C4-2B (cell line): ENCODE measurements around the gene HAGHL.
"Not testable (repeated sequence)": the region's sequence is repeated elsewhere in the genome, so short reads cannot be mapped to it uniquely, and the experiment has no call there.

Experiments
- H3K27ac ChIP-seq: fragments of 450-650 bp; 2 replicates; pipeline ENCODE4 v1.5.1; 2017
- CTCF ChIP-seq: fragments of 450-650 bp; conservative IDR thresholded peaks from 2 replicates; pipeline ENCODE4 v1.5.1; 2017; ENCODE audit warnings: mild to moderate bottlenecking
- ZFX ChIP-seq: fragments of 450-650 bp; IDR thresholded peaks from 2 replicates; pipeline ENCODE4 v1.6.1; 2017

The HAGHL gene

GRCh38 chr16:735982-736453 is 9.1 kb downstream of the HAGHL start:
- H3K27ac ChIP-seq = no peak overlapping the region
- TF ChIP-seq ZFX = no peak
- TF ChIP-seq CTCF = no peak

- TF ChIP-seq CTCF = no peak
- no peak for TF ChIP-seq ZFX
- H3K27ac ChIP-seq = peak overlapping the region; percentile 74
Observed at GRCh38 chr16:736936-737481, 10.1 kb downstream of the HAGHL start.

GRCh38 chr16:739560-740458 is 12.9 kb downstream of the HAGHL start:
- peak overlapping the region; percentile 90 for H3K27ac ChIP-seq
- TF ChIP-seq CTCF (no peak), ZFX (no peak)

GRCh38 chr16:740459-740763 is 13.5 kb downstream of the HAGHL start:
- H3K27ac ChIP-seq = peak overlapping the region; percentile 90
- no peak for TF ChIP-seq ZFX
- TF ChIP-seq CTCF = no peak

GRCh38 chr16:740764-741505 is 14.0 kb downstream of the HAGHL start, which contains the start of gene CIAO3:
TSS of gene CIAO3 (minus strand) at chr16:740997. CDS start at chr16:740985, 12 bp downstream.
- peak within 1 kb of the TSS; percentile 90 for H3K27ac ChIP-seq
- TF ChIP-seq ZFX (peak; percentile 79; the same call in 1 of the 2 replicates), CTCF (peak; percentile 98)

GRCh38 chr16:741986-742629 is 15.2 kb downstream of the HAGHL start:
- TF ChIP-seq ZFX (no peak), CTCF (no peak)

GRCh38 chr16:742894-743293 is 16.0 kb downstream of the HAGHL start:
- not testable (repeated sequence) for H3K27ac ChIP-seq

More at GRCh38 chr16:741986-742629, 15.2 kb downstream of the HAGHL start:
- H3K27ac ChIP-seq = peak overlapping the region; percentile 90
